Calu3 (cell line): ENCODE measurements around the gene STAT1. TPM values are rescaled to one million over a fixed set of nuclear protein-coding genes. Genes with fewer than 3 reads are reported as not detected.

ENCODE experiments used
- BruUV-seq: library from RNA; stranded (reverse); fragments of 400-500 nt; replicated peaks from 2 replicates; lab custom pipeline; 2021; lab: Mats Ljungman, UMichigan
- CTCF ChIA-PET: fragments of 300-600 bp; sonication (Branson Sonifier 250); formaldehyde crosslinking; loops from one replicate; lab custom pipeline; 2022; ENCODE audit warnings: antibody characterized with exemption; lab: Charles Lee
- DNase-seq: peaks from one replicate; pipeline ENCODE4 v3.0.0; 2022
- H3K27ac Mint-ChIP-seq: one replicate; pipeline ENCODE4 v1.8.0; 2022; ENCODE audit warnings: mixed read lengths; ENCODE audit not compliant: unreplicated experiment
- H3K27me3 Mint-ChIP-seq: one replicate; pipeline ENCODE4 v1.8.0; 2022; ENCODE audit warnings: mixed read lengths; ENCODE audit not compliant: unreplicated experiment
- H3K36me3 Mint-ChIP-seq: one replicate; pipeline ENCODE4 v1.8.0; 2022; ENCODE audit warnings: mild to moderate bottlenecking, moderate library complexity, mixed read lengths; ENCODE audit not compliant: insufficient read depth, unreplicated experiment
- H3K4me1 Mint-ChIP-seq: one replicate; pipeline ENCODE4 v1.8.0; 2022; ENCODE audit warnings: mild to moderate bottlenecking, low read depth, mixed read lengths; ENCODE audit not compliant: unreplicated experiment
- H3K4me3 Mint-ChIP-seq: one replicate; pipeline ENCODE4 v1.8.0; 2022; ENCODE audit warnings: mild to moderate bottlenecking, low read depth, moderate library complexity, mixed read lengths; ENCODE audit not compliant: unreplicated experiment
- H3K9me3 Mint-ChIP-seq: one replicate; pipeline ENCODE4 v1.8.0; 2022; ENCODE audit warnings: low read depth, mixed read lengths; ENCODE audit not compliant: unreplicated experiment
- intact Hi-C: fragments of 100-400 bp; cut with micrococcal nuclease; formaldehyde crosslinking; loops from one replicate; pipeline ENCODE4 v1.10.0; 2022; ENCODE audit not compliant: unreplicated experiment
- total RNA-seq: library from RNA; stranded (reverse); gene quantifications from 2 replicates; pipeline ENCODE4 v1.2.3, GENCODE V29; 2022
- TF ChIP-seq, protein P1 (sequence below): fragments of 200-600 bp; IDR thresholded peaks from one replicate; pipeline ENCODE4 v1.8.0; 2022; ENCODE audit warnings: antibody characterized with exemption; ENCODE audit not compliant: unreplicated experiment

Gene STAT1
- total RNA-seq, 1 experiment from 2014 or later = 172 TPM

DNA sequence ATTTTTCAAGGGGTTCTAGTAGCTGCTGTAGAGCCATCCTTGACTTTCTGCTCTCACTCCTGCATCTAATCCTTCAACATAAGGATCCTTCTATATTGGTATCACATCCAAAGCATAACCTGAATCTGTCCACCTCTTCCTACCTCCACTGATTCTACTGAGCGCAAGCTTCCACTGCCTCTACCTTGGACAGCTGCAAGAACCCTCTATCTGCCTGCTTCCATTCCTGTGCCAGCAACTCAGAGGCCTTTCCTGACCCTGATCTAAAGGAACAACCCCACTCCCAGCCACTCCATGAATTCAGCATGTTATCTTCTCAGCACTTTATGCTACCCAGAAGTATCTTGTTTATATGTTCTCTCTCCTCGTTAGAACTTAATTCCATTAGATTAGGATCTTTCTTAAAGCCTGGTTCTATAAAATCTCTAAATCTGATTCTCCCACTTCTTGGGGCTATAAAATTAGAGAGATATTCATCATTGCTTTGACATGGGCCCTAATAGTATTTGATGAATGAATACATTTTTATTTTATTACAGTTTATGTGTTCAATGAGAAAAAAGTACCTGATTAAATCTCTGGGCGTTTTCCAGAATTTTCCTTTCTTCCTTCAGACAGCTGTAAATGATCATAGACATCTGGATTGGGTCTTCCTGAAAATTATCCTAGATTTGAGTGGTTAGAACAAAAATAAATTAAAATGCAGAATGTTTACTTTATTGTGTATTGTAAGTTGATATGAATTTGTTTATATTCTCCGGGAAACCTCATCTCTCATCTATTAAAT lies 6.8 kb downstream of the STAT1 start:
- Mint-ChIP-seq H3K9me3 (no peaks in the 10 kb centered on the region), H3K27ac (no peak overlapping the region), H3K36me3 (peaks cover 52% of the 10 kb centered on the region), H3K4me1 (peaks cover 8% of the 10 kb centered on the region), H3K4me3 (no peak overlapping the region), H3K27me3 (no peaks in the 10 kb centered on the region)
- TF ChIP-seq, protein P1, sequence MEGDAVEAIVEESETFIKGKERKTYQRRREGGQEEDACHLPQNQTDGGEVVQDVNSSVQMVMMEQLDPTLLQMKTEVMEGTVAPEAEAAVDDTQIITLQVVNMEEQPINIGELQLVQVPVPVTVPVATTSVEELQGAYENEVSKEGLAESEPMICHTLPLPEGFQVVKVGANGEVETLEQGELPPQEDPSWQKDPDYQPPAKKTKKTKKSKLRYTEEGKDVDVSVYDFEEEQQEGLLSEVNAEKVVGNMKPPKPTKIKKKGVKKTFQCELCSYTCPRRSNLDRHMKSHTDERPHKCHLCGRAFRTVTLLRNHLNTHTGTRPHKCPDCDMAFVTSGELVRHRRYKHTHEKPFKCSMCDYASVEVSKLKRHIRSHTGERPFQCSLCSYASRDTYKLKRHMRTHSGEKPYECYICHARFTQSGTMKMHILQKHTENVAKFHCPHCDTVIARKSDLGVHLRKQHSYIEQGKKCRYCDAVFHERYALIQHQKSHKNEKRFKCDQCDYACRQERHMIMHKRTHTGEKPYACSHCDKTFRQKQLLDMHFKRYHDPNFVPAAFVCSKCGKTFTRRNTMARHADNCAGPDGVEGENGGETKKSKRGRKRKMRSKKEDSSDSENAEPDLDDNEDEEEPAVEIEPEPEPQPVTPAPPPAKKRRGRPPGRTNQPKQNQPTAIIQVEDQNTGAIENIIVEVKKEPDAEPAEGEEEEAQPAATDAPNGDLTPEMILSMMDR = no peak
- no TSS peak for BruUV-seq
- intact Hi-C loops = no loop called here
- DNase-seq = no peak
- CTCF ChIA-PET = no interaction called here

DNA sequence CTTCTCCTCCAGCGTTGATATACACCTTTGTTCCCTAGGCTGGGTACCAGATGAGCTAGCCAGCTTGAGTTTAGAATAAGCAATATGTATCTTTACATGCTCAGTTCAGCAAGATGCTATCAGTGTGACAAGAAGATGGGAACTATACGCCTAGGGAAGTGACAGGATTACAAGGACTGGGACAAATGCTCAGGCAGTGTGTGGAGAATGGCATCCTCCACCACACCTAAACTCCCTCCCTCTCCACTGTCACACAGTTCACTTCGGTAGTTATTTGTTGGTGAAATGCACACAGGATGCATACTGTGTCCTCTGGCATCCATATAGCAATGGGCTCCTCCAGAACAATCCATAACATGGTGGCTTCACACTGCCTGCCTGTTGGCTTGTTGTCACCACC lies 7.7 kb downstream of the STAT1 start:
- Mint-ChIP-seq H3K4me1 (peaks cover 8% of the 10 kb centered on the region), H3K36me3 (peaks cover 60% of the 10 kb centered on the region), H3K27me3 (no peaks in the 10 kb centered on the region), H3K4me3 (no peak overlapping the region), H3K27ac (no peak overlapping the region), H3K9me3 (no peaks in the 10 kb centered on the region)
- TF ChIP-seq, protein P1 = no peak
- DNase-seq = no peak
- intact Hi-C loops = no loop called here
- no TSS peak for BruUV-seq
- CTCF ChIA-PET = no interaction called here

DNA sequence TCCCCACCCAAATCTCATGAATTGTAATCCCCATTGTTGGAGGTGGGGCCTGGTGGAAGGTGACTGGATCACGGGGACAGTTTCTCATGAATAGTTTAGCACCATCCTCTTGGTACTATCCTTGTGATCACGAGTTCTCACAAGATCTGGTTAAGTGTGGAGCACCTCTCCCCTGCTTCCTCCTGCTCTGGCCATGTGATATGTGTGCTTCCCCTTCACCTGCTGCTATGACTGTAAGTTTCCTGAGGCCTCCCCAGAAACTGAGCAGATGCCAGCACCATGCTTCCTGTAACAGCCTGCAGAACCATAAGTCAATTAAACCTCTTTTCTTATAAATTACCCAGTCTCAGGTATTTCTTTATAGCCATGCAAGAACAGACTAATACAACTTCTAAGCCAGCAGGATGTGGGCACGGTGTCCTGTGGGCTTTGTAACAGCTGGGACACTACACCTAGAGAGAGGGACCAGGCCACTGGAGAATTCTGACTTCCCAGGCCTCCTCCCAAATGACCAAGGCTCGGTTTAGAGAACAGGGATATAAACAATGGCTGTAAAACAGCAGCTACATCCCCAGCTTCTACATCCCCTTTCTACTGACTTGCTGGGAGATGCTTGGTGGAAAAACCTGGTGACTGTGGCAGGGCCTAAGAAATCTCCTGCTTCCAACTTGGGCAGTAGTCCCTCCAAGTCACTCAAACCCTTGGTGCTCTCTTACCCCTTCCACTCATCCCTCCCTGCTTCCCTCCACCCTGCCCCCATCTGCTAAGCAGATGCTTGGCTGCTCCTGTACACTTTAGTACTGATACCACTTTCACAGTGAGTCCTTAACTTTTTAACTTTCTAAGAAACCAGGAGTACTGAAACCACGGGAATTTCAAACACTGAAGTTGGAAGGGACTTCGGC lies 10.3 kb downstream of the STAT1 start:
- CTCF ChIA-PET = no interaction called here
- no TSS peak for BruUV-seq

GRCh38 chr2:191001624-191002023 lies 12.3 kb downstream of the STAT1 start:
- intact Hi-C loops = no loop called here
- H3K36me3 Mint-ChIP-seq = peaks cover 65% of the 10 kb centered on the region
- no peaks in the 10 kb centered on the region for H3K27me3 Mint-ChIP-seq
- DNase-seq = no peak
- no peaks in the 10 kb centered on the region for H3K9me3 Mint-ChIP-seq
- TF ChIP-seq, protein P1 = no peak
- BruUV-seq = no TSS peak
- no peak overlapping the region for H3K4me3 Mint-ChIP-seq
- H3K27ac Mint-ChIP-seq = no peak overlapping the region
- no peaks in the 10 kb centered on the region for H3K4me1 Mint-ChIP-seq
- CTCF ChIA-PET = no interaction called here

More for the DNA sequence above, 10.3 kb downstream of the STAT1 start:
- peaks cover 69% of the 10 kb centered on the region for H3K36me3 Mint-ChIP-seq
- intact Hi-C loops = no loop called here
- no peaks in the 10 kb centered on the region for H3K9me3 Mint-ChIP-seq
- no peaks in the 10 kb centered on the region for H3K27me3 Mint-ChIP-seq
- TF ChIP-seq, protein P1 = no peak
- no peak overlapping the region for H3K4me3 Mint-ChIP-seq
- H3K4me1 Mint-ChIP-seq = no peaks in the 10 kb centered on the region
- H3K27ac Mint-ChIP-seq = no peak overlapping the region
- no peak for DNase-seq
